Measurements from ENCODE around the gene CPNE9.

CPNE9 gene

DNA sequence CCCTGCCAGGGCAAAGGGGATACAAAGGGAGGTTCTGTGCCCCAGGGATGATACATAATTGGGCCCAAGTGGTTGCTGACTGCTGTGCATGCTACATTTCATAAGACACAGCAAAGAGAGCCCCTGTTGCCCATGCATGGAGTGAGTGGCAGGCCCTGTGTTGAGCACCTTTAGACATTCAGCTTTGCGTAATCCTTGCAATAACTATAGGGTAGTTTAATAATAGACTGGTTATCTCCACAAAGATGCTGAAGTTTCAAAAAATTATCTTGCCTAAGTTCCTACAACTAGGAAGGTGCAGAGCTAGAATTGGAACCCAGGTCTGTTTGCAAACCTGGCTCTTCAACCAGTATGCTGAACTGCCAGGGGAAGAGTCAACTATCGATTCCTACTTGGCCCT lies 44.4 kb downstream of the CPNE9 start:
- no peak overlapping the region for H3K4me3 ChIP-seq (replicated peaks in 1 of 2; ENCODE audit: low read depth in 2 of 2, low read length in 2 of 2)
- DNase-seq (ENCODE audit: low read depth in 2 of 2) = no peak
- TF ChIP-seq, protein P1, sequence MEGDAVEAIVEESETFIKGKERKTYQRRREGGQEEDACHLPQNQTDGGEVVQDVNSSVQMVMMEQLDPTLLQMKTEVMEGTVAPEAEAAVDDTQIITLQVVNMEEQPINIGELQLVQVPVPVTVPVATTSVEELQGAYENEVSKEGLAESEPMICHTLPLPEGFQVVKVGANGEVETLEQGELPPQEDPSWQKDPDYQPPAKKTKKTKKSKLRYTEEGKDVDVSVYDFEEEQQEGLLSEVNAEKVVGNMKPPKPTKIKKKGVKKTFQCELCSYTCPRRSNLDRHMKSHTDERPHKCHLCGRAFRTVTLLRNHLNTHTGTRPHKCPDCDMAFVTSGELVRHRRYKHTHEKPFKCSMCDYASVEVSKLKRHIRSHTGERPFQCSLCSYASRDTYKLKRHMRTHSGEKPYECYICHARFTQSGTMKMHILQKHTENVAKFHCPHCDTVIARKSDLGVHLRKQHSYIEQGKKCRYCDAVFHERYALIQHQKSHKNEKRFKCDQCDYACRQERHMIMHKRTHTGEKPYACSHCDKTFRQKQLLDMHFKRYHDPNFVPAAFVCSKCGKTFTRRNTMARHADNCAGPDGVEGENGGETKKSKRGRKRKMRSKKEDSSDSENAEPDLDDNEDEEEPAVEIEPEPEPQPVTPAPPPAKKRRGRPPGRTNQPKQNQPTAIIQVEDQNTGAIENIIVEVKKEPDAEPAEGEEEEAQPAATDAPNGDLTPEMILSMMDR (IDR thresholded peaks at IDR 0.05; ENCODE audit: low read depth, low read length) = no peak

DNA sequence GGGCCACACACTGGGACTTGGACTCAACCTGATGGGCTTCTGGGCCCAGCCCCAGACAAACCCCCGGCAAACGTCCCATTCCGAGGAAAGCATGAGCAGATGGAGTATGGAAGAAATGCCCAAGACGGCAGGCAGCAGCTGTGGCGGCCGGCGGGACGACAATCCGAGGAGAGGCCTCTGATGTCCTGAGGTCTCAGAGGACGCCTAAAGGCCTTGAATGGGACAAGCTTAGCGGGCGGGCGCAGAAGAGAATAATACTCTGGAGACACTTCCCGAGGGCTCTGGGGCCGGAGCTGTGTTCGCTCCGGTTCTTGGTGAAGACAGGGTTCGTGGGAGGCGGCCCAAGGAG lies 45.6 kb downstream of the CPNE9 start:
- no peak for DNase-seq (ENCODE audit: low read depth in 2 of 2)
- peak overlapping the region; percentile 71 to 82 for H3K4me3 ChIP-seq (replicated peaks in 1 of 2; ENCODE audit: low read depth in 2 of 2, low read length in 2 of 2)
- TF ChIP-seq, protein P1 (IDR thresholded peaks at IDR 0.05; ENCODE audit: low read depth, low read length) = no peak

DNA sequence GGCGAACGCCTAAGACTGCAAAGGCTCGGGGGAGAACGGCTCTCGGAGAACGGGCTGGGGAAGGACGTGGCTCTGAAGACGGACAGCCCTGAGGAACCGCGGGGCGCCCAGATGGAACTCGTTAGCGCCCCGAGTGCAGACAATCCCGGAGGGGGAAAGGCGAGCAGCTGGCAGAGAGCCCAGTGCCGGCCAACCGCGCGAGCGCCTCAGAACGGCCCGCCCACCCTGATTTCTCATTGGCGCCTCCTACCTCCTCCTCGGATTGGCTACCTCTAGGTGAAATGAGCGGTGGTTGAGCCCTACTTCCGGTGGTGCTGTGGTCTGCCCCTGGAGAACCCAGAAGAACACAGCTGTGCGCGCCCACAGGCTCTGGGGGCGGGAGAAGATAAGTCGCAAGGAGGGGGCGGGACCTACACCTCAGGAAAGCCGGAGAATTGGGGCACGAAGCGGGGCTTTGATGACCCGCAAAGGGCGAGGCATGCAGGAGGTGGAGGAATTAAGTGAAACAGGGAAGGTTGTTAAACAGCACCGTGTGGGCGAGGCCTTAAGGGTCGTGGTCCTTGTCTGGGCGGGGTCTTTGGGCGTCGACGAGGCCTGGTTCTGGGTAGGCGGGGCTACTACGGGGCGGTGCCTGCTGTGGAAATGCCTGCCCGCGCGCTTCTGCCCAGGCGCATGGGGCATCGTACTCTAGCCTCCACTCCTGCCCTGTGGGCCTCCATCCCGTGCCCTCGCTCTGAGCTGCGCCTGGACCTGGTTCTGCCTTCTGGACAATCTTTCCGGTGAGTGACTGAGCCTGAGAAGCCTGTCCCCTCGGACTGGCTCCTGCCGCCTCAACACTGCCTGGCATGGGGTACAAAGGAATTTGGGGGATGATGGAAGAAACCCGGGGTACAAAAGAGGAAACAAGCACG lies 46.3 kb downstream of the CPNE9 start, which contains the start of gene OGG1:
Gene OGG1 (plus strand): TSS at position 308 of the 911 bp plus-strand sequence. CDS start 335 bp downstream, at position 643.
- peak; percentile 99 for DNase-seq (ENCODE audit: low read depth in 2 of 2)
- TF ChIP-seq, protein P1 (IDR thresholded peaks at IDR 0.05; ENCODE audit: low read depth, low read length) = no peak
- H3K4me3 ChIP-seq (replicated peaks in 1 of 2; ENCODE audit: low read depth in 2 of 2, low read length in 2 of 2) = peak within 1 kb of the TSS; percentile 71 to 82

DNA sequence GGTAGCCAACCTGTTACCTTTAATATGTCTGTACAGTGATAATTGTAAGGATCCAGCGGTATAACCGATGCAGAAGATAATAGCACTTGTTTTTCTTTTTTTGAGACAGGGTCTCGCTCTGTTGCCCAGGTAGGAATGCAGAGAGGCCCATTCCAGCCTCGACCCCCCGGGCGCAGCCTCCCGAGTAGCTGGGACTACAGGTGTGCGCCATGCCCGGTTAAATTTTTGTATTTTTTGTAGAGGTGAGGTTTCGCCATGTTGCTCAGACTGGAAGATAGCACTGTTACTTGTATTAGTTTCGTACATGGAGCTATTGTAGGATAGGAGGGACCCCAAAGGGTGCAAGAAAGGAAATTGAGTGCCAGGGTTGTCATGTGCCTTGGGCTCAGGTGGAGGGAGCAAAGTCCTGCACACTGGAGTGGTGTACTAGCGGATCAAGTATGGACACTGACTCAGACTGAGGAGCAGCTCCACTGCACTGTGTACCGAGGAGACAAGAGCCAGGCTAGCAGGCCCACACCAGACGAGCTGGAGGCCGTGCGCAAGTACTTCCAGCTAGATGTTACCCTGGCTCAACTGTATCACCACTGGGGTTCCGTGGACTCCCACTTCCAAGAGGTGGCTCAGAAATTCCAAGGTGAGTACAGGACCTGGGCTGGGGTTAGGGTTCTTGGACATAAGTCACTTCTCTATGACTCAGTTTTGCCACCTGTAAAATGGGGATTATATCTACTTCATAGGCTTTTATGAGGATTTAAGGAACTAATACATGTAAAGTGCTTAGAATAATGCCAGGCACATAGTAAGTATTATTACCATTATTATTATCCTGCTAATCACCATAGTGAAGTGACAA lies 47.2 kb downstream of the CPNE9 start:
- no peak for DNase-seq (ENCODE audit: low read depth in 2 of 2)
- TF ChIP-seq, protein P1 (IDR thresholded peaks at IDR 0.05; ENCODE audit: low read depth, low read length) = no peak
- H3K4me3 ChIP-seq (replicated peaks in 1 of 2; ENCODE audit: low read depth in 2 of 2, low read length in 2 of 2) = peak overlapping the region; percentile 71 to 82

DNA sequence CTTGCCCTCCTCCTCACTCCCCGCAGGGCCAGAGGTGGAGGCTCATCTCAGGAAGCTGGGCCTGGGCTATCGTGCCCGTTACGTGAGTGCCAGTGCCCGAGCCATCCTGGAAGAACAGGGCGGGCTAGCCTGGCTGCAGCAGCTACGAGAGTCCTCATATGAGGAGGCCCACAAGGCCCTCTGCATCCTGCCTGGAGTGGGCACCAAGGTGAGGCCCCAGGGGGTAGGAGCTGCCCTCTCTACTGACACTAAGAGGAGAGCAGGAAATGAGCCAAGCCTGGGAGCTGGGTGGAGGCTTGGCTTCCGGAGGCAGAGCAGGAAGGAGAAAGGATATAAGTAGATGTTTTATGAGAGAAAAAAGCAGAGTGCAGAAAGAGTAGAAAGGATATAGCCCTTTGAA lies 51.0 kb downstream of the CPNE9 start:
- TF ChIP-seq, protein P1 (IDR thresholded peaks at IDR 0.05; ENCODE audit: low read depth, low read length) = no peak
- peak in 1 of 2 donors; percentile 34 for DNase-seq (ENCODE audit: low read depth in 2 of 2)
- H3K4me3 ChIP-seq (replicated peaks in 1 of 2; ENCODE audit: low read depth in 2 of 2, low read length in 2 of 2) = no peak overlapping the region

DNA sequence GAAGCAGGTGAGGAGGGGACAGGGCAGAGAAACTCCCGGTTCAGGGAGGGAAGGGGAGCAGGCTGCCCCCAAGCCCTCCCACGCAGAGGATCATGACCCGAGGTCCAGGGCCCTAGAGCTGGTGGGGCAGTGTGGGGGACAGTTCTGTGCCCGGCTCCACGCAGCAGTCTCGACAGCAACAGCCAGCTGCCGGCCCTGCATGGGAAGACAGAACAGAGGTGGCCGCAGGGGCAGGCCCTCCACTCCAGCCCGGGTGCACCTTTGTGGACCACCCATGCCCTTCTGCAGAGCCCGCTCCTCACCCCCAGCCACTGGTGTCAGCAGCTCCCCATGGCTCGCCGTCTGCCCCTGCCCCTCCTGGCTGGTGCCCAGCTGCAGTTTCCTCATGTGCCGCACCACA lies 53.8 kb downstream of the CPNE9 start:
- DNase-seq (ENCODE audit: low read depth in 2 of 2) = no peak
- TF ChIP-seq, protein P1 (IDR thresholded peaks at IDR 0.05; ENCODE audit: low read depth, low read length) = no peak
- no peak overlapping the region for H3K4me3 ChIP-seq (replicated peaks in 1 of 2; ENCODE audit: low read depth in 2 of 2, low read length in 2 of 2)
